ENCODE measurements around the gene CREB3L2. TPM values are rescaled to one million over a fixed set of nuclear protein-coding genes. Genes with fewer than 3 reads are reported as not detected.

The CREB3L2 gene
- total RNA-seq, 4 donors from 2014 or later, result 16.4 to 37.0 (median 19.9) TPM

GRCh38 chr7:138036135-138036534, 34.2 kb upstream of the CREB3L2 start:
- TF ChIP-seq POLR2A (IDR thresholded peaks at IDR 0.05) (no peak), CTCF (IDR thresholded peaks at IDR 0.05) (no peak), EP300 (IDR thresholded peaks at IDR 0.05; ENCODE audit: low read depth) (no peak), POLR2AphosphoS5 (IDR thresholded peaks at IDR 0.05) (no peak)
- Histone ChIP-seq H3K4me1 (no peaks in the 10 kb centered on the region), H3K9me3 (peaks cover 7 to 9% of the 10 kb centered on the region in 2 donors), H3K4me3 (no peak overlapping the region), H3K27me3 (no peaks in the 10 kb centered on the region), H3K27ac (no peak overlapping the region), H3K36me3 (no peaks in the 10 kb centered on the region)
- intact Hi-C loops (cut with DNase I; ENCODE audit: low total_unique reads) (no loop called here), in situ Hi-C loops (cut with MboI; ENCODE audit: low pct_ligation_motif_present in 1 of 4, low pct_unique_long_range_greater_than_20kb in 1 of 4, low sequenced_read_pairs in 3 of 4) (no loop called here)
- no peak for DNase-seq
- 49 to 60% methylated on average over 2 of the region's 2 CpGs for WGBS, 2 donors (ENCODE audit: low coverage in 1 of 2)

GRCh38 chr7:138033241-138033640, 31.4 kb upstream of the CREB3L2 start:
- TF ChIP-seq POLR2AphosphoS5 (IDR thresholded peaks at IDR 0.05), result no peak
- no peak for TF ChIP-seq EP300 (IDR thresholded peaks at IDR 0.05; ENCODE audit: low read depth)
- TF ChIP-seq CTCF (IDR thresholded peaks at IDR 0.05), result no peak
- TF ChIP-seq POLR2A (IDR thresholded peaks at IDR 0.05), result no peak
- in situ Hi-C loops (cut with MboI; ENCODE audit: low pct_ligation_motif_present in 1 of 4, low pct_unique_long_range_greater_than_20kb in 1 of 4, low sequenced_read_pairs in 3 of 4), result no loop called here
- no peak for DNase-seq
- Histone ChIP-seq H3K9me3 (peaks cover 7 to 9% of the 10 kb centered on the region in 2 donors), H3K27me3 (no peaks in the 10 kb centered on the region), H3K4me1 (no peaks in the 10 kb centered on the region), H3K27ac (no peak overlapping the region), H3K36me3 (no peaks in the 10 kb centered on the region), H3K4me3 (no peak overlapping the region)
- WGBS, 2 donors (ENCODE audit: low coverage in 1 of 2), result 89 to 95% methylated on average over 4 of the region's 4 CpGs
- intact Hi-C loops (cut with DNase I; ENCODE audit: low total_unique reads), result no loop called here

GRCh38 chr7:138032770-138033169, 30.9 kb upstream of the CREB3L2 start:
- TF ChIP-seq POLR2A (IDR thresholded peaks at IDR 0.05), result no peak
- TF ChIP-seq EP300 (IDR thresholded peaks at IDR 0.05; ENCODE audit: low read depth), result no peak
- no peak for TF ChIP-seq CTCF (IDR thresholded peaks at IDR 0.05)
- no peak for TF ChIP-seq POLR2AphosphoS5 (IDR thresholded peaks at IDR 0.05)
- intact Hi-C loops (cut with DNase I; ENCODE audit: low total_unique reads) (no loop called here), in situ Hi-C loops (cut with MboI; ENCODE audit: low pct_ligation_motif_present in 1 of 4, low pct_unique_long_range_greater_than_20kb in 1 of 4, low sequenced_read_pairs in 3 of 4) (no loop called here)
- no peak for DNase-seq
- peaks cover 7 to 9% of the 10 kb centered on the region in 2 donors for H3K9me3 ChIP-seq
- H3K4me1 ChIP-seq, result no peaks in the 10 kb centered on the region
- H3K27me3 ChIP-seq, result no peaks in the 10 kb centered on the region
- no peaks in the 10 kb centered on the region for H3K36me3 ChIP-seq
- H3K27ac ChIP-seq, result no peak overlapping the region
- no peak overlapping the region for H3K4me3 ChIP-seq
- WGBS, 2 donors (ENCODE audit: low coverage in 1 of 2), result 86 to 91% methylated on average over 3 of the region's 3 CpGs

- intact Hi-C loops (cut with DNase I; ENCODE audit: low total_unique reads) (no loop called here), in situ Hi-C loops (cut with MboI; ENCODE audit: low pct_ligation_motif_present in 1 of 4, low pct_unique_long_range_greater_than_20kb in 1 of 4, low sequenced_read_pairs in 3 of 4) (no loop called here)
- H3K4me1 ChIP-seq, result no peaks in the 10 kb centered on the region
- TF ChIP-seq POLR2AphosphoS5 (IDR thresholded peaks at IDR 0.05) (no peak), POLR2A (IDR thresholded peaks at IDR 0.05) (no peak), EP300 (IDR thresholded peaks at IDR 0.05; ENCODE audit: low read depth) (no peak), CTCF (IDR thresholded peaks at IDR 0.05) (no peak)
- no peak for DNase-seq
- H3K36me3 ChIP-seq, result no peaks in the 10 kb centered on the region
- H3K4me3 ChIP-seq, result no peak overlapping the region
- H3K27ac ChIP-seq, result no peak overlapping the region
- no peaks in the 10 kb centered on the region for H3K27me3 ChIP-seq
- peaks cover 7 to 9% of the 10 kb centered on the region in 2 donors for H3K9me3 ChIP-seq
Observed at GRCh38 chr7:138032186-138032585, 30.3 kb upstream of the CREB3L2 start.
